Stimulated activated CD4-positive, alpha-beta T cell treated with anti-CD3 and anti-CD28 coated beads, Interleukin-1b, Interleukin-23, amount 100 ng/mL, for 24 hours (primary cell): ENCODE data around the gene CMPK2.

Source experiments
- DNase-seq, 4 experiments: peaks; one replicate each; pipeline ENCODE4 v3.0.0-alpha.2; 2020; ENCODE audit warnings: low read depth in 4 of 4, low spot score in 1 of 4

The CMPK2 gene

DNA sequence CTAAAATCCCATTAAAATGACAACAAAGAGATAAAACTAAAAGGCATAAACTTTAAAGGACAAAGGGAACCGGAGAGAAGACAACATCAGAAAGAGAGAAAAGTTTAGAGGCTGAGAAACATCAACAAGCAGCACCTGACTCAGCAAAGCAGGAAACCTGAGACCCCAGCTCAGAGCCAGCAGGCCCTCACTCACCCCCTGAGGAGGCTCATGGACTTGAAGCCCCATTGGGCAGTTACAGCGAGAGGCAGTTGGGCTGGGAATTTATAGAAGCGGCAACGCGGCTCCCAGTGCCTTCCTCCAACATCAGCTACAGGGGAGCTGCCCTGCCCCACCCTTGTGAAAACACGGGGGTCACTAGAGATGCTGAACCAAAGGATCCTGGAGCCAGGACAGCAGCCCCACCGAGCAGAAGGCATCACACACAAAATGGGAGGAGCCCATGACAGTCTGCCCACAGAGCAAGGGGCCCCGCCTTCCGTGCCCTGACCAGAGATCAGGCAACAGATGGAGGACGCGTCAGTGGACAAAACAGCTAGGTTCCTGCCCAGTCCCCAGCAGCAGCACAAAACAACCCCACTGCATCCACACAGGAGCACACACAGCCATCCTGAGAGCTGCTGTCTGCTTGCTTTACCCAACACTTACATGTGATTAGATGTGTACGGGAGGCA is 52.7 kb downstream of the CMPK2 start:
- no peak for DNase-seq

- DNase-seq, result no peak
These were observed 54.7 kb downstream of the CMPK2 start for GRCh38 chr2:6810961-6811360.

GRCh38 chr2:6808426-6808825 is 57.3 kb downstream of the CMPK2 start:
- DNase-seq, result no peak

DNA sequence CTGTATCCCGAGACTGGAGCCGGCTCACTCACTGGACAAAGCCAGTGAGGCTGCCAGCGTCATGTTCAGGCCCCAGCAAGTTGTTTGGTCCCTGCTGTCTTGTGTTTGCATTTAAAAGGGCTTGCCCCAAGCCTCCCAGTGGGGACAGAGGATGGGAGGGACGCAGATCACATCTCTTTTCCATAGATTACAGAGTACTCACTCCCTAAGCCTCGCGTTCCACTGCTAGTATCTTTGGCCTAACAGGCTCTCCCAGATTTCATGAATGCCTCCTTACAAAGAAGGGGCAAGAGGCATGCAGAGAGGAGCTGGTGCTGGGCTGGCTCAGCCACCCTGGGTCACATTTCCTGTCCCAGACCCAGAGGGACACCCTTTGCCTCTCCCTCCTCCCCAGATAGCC is 59.1 kb downstream of the CMPK2 start:
- DNase-seq, result no peak

DNA sequence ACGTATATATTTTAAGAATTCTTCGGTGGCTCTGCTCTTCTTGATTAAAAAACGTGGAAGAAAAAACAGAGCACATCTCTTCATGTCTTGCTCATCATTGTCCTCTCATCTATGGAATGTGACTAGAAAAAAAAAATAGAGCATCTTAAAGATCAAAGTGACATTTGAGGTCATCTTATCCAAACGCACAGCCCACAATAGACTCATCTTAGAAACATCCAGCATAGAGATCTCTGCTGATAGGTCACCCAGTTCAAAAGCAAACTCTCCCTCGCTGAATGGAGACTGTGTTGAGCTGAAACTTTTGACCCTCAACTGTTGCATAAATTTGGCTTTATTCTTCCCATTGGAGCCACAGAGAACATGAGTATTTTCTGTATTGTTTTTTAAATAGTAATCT is 65.2 kb downstream of the CMPK2 start:
- no peak for DNase-seq
